NB4 (cell line): ENCODE results near the gene TBC1D9.

Source experiments
- DNase-seq: peaks from one replicate; pipeline ENCODE4 v3.0.0; 2010; ENCODE audit warnings: low read depth
- H3K4me3 ChIP-seq: one replicate; pipeline ENCODE4 v1.5.1; 2011; ENCODE audit warnings: mild to moderate bottlenecking, low read depth, low read length, moderate library complexity
- MYC ChIP-seq: IDR thresholded peaks from 2 replicates; pipeline ENCODE4 v1.6.1; 2011; ENCODE audit warnings: low read depth, low read length
- POLR2A ChIP-seq: IDR thresholded peaks from 2 replicates; pipeline ENCODE4 v1.6.1; 2011; ENCODE audit warnings: mild to moderate bottlenecking; ENCODE audit not compliant: insufficient read length; ENCODE audit errors: extremely low read depth
- TF ChIP-seq, protein P1 (sequence below): IDR thresholded peaks from 2 replicates; pipeline ENCODE4 v1.6.1; 2011; ENCODE audit warnings: low read depth, low read length
- TF ChIP-seq, protein P2 (sequence below): IDR thresholded peaks from one replicate; pipeline ENCODE4 v1.5.1; 2012; ENCODE audit warnings: low read depth, low read length

TBC1D9 gene

DNA sequence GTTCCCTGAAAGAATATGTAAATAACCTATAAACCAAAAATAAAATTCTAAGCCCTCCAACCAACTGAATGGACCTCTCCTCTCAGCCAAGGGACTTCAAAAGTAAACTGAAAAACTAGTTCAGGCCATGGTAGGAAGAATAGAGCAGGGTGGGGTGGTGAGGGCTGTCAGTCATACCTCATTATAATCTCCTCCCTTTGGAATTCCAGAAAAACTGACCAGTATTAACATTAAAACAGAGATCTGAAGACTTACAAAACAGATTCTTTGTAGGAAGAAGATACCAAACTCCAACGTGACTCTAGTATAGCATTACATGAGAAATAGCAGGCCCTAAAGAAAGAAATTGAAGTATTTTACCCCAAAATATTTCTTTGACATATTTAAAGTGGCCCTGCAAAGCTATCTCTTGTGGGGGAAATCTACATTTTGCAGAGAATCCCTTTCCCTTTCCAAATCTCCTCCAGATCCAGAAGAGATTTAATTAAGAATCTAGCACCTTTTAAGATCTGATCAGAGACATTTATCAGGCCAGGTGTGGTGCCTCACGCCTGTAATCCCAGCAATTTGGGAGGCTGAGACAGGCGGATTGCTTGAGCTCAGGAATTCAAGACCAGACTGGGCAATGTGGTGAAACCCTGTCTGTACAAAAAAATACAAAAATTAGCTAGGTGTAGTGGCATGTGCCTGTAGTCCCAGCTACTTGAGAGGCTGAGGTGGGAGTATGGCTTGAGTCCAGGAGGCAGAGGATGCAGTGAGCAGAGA is 15.1 kb downstream of the TBC1D9 start:
- no peak for DNase-seq
- H3K4me3 ChIP-seq: no peak overlapping the region
- TF ChIP-seq, protein P1, sequence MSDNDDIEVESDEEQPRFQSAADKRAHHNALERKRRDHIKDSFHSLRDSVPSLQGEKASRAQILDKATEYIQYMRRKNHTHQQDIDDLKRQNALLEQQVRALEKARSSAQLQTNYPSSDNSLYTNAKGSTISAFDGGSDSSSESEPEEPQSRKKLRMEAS: no peak
- TF ChIP-seq, protein P2, sequence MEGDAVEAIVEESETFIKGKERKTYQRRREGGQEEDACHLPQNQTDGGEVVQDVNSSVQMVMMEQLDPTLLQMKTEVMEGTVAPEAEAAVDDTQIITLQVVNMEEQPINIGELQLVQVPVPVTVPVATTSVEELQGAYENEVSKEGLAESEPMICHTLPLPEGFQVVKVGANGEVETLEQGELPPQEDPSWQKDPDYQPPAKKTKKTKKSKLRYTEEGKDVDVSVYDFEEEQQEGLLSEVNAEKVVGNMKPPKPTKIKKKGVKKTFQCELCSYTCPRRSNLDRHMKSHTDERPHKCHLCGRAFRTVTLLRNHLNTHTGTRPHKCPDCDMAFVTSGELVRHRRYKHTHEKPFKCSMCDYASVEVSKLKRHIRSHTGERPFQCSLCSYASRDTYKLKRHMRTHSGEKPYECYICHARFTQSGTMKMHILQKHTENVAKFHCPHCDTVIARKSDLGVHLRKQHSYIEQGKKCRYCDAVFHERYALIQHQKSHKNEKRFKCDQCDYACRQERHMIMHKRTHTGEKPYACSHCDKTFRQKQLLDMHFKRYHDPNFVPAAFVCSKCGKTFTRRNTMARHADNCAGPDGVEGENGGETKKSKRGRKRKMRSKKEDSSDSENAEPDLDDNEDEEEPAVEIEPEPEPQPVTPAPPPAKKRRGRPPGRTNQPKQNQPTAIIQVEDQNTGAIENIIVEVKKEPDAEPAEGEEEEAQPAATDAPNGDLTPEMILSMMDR: no peak
- no peak for TF ChIP-seq MYC
- no peak for TF ChIP-seq POLR2A

DNA sequence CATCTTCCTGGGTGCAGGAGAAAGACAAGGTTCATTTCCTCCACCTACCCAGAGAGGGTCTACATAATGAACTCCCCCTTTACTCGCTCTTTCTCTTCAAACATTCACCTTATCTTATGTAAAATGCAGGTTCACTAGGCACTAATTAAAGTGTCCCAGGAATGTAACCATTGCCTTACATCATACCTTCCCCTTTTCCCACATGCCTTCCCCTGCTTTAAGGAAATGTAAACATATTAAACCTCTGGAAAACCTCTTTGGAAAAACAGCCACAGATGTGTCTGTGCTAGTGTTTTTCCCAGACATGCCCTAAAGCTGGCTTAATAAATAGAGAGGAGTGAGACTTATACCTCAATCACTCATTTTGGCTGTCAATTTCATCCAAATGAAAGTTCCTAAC is 15.8 kb downstream of the TBC1D9 start:
- H3K4me3 ChIP-seq: no peak overlapping the region
- DNase-seq: no peak
- TF ChIP-seq, protein P1: no peak
- TF ChIP-seq, protein P2: no peak
- TF ChIP-seq POLR2A (no peak), MYC (no peak)

DNA sequence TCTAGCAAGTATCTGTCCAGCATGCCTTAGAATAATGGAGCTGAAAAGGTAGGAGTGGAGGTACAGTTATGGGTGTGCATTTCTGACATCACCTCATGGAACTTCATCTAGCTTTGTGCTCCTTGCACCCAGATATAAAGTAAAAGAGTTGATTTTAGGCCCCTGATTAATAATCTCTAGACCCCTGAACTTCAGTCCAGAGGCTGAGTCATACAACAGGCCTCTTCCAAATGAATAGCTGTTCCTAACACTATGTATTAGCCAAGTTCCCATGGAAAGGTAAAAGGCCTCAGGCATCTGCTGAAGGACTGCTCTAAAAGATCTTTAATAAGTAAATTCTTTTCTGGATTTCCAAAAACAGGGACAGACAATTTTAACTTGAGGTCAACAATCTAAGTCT is 16.2 kb downstream of the TBC1D9 start:
- TF ChIP-seq, protein P1: no peak
- TF ChIP-seq, protein P2: no peak
- TF ChIP-seq MYC: no peak
- TF ChIP-seq POLR2A: no peak
- no peak overlapping the region for H3K4me3 ChIP-seq
- no peak for DNase-seq

DNA sequence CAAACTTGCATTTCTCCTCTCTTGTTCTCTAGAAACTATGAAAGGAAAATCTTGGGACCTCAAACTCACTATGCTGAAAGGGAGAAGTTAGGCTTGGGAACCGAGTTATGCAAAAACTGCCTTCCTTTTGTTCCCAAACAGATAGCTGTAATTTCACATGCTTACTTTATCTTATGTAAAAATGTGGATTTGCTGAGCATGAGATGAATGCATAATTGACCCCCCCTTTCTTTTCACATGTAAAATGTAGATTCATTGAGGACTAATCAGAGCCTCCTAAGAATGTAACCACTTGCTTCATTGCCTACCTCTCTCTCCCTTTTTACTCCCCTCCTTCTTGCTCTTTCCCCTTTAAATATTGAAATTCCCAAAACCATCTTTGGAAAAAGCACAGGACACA is 18.0 kb downstream of the TBC1D9 start:
- DNase-seq: no peak
- no peak overlapping the region for H3K4me3 ChIP-seq
- no peak for TF ChIP-seq MYC
- TF ChIP-seq, protein P2: no peak
- TF ChIP-seq, protein P1: no peak
- TF ChIP-seq POLR2A: no peak

DNA sequence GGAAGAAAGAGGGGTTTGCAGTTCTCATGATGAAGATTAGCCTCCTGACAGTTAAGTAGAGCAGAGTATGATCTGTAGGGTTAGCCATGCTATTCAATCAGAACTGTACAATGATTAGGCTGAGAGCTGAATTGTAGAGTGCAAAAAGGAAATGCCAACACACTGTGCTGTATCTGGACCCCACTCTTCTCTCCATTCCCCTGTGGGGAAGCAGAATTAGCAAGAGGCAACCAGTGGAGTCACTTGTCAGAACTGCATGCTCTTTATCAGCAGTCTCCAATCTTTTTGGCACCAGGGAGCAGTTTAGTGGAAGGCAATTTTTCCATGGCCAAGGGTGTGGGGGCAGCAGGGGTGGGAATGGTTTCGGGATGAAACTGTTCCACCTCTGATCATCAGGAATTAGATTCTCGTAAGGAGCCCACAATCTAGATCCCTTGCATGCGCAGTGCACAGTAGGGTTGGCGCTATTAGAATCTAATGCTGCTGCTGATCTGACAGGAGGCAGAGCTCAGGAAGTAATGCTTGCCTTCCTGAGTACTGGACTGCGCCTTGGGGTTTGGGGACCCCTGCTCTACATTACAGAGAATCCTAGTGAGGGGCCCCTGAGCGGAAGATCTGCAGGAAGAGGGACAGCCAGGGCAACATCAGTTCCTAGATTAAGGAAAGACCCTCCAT is 19.4 kb downstream of the TBC1D9 start:
- no peak overlapping the region for H3K4me3 ChIP-seq
- TF ChIP-seq, protein P1: no peak
- TF ChIP-seq POLR2A: no peak
- TF ChIP-seq, protein P2: no peak
- TF ChIP-seq MYC: no peak
- DNase-seq: no peak
